ENCODE measurements around the gene MYL12A. TPM values are rescaled to one million over a fixed set of nuclear protein-coding genes. Genes with fewer than 3 reads are reported as not detected.

Gene MYL12A
- total and polyA plus RNA-seq, 7 donors, result 165 to 1,173 (median 208) TPM

- no peaks in the 10 kb centered on the region for H3K4me1 ChIP-seq
- no peak overlapping the region for H3K4me3 ChIP-seq
- no peak for TF ChIP-seq POLR2A (IDR thresholded peaks at IDR 0.05)
- no peak for TF ChIP-seq CTCF (IDR thresholded peaks at IDR 0.05)
- no peak for TF ChIP-seq POLR2AphosphoS5 (IDR thresholded peaks at IDR 0.05)
- no peak for TF ChIP-seq EP300 (IDR thresholded peaks at IDR 0.05)
- H3K36me3 ChIP-seq, result peaks cover 0 to 47% (median 15%) of the 10 kb centered on the region in 4 donors
- 20 to 41% methylated on average over 14 of the region's 14 CpGs for WGBS, 2 donors
- no peak overlapping the region for H3K27ac ChIP-seq
- no peaks in the 10 kb centered on the region for H3K9me3 ChIP-seq
- intact Hi-C loops (cut with DNase I), result loop anchor here (2.0 kb wide), 1 partner anchor 175 kb away; no protein-coding TSS in a partner anchor
- H3K27me3 ChIP-seq, result no peaks in the 10 kb centered on the region
- no peak for DNase-seq
These were observed 31.9 kb downstream of the MYL12A start for GRCh38 chr18:3279201-3280185.

GRCh38 chr18:3281456-3282400, 34.1 kb downstream of the MYL12A start:
- Histone ChIP-seq H3K27ac (peak overlapping the region in 3 of 4 donors; percentile 24 to 36 (median 34)), H3K9me3 (no peaks in the 10 kb centered on the region), H3K4me3 (no peak overlapping the region), H3K4me1 (no peaks in the 10 kb centered on the region), H3K27me3 (no peaks in the 10 kb centered on the region), H3K36me3 (peaks cover 0 to 25% (median 10%) of the 10 kb centered on the region in 4 donors)
- TF ChIP-seq POLR2AphosphoS5 (IDR thresholded peaks at IDR 0.05) (peak in 3 of 4 donors; percentile 10 to 46 (median 30)), POLR2A (IDR thresholded peaks at IDR 0.05) (no peak), CTCF (IDR thresholded peaks at IDR 0.05) (peak; percentile 42 to 61 (median 53)), EP300 (IDR thresholded peaks at IDR 0.05) (no peak)
- 44 to 54% methylated on average over 2 of the region's 2 CpGs for WGBS, 2 donors
- no peak for DNase-seq
- intact Hi-C loops (cut with DNase I), result loop anchor here (1.0 to 2.0 kb wide), 3 partner anchors 173 to 385 kb away; no protein-coding TSS in a partner anchor

GRCh38 chr18:3283253-3283863, 35.8 kb downstream of the MYL12A start:
- Histone ChIP-seq H3K4me3 (no peak overlapping the region), H3K27me3 (no peaks in the 10 kb centered on the region), H3K27ac (peak overlapping the region; percentile 4 to 37 (median 26)), H3K4me1 (no peaks in the 10 kb centered on the region), H3K36me3 (peaks cover 0 to 8% (median 0%) of the 10 kb centered on the region in 4 donors), H3K9me3 (no peaks in the 10 kb centered on the region)
- TF ChIP-seq POLR2A (IDR thresholded peaks at IDR 0.05), result no peak
- no peak for TF ChIP-seq EP300 (IDR thresholded peaks at IDR 0.05)
- TF ChIP-seq POLR2AphosphoS5 (IDR thresholded peaks at IDR 0.05), result no peak
- no peak for TF ChIP-seq CTCF (IDR thresholded peaks at IDR 0.05)
- no peak for DNase-seq
- WGBS, 2 donors, result 56 to 82% methylated on average over 10 of the region's 10 CpGs
- intact Hi-C loops (cut with DNase I), result loop anchor here (2.0 kb wide), 1 partner anchor 311 kb away; no protein-coding TSS in a partner anchor

GRCh38 chr18:3283908-3284307, 36.3 kb downstream of the MYL12A start:
- peak overlapping the region in 3 of 4 donors; percentile 4 to 37 (median 13) for H3K27ac ChIP-seq

More at GRCh38 chr18:3283908-3284307, 36.3 kb downstream of the MYL12A start:
- TF ChIP-seq CTCF (IDR thresholded peaks at IDR 0.05), result no peak
- no peak for TF ChIP-seq POLR2A (IDR thresholded peaks at IDR 0.05)
- no peak for TF ChIP-seq POLR2AphosphoS5 (IDR thresholded peaks at IDR 0.05)
- no peak for TF ChIP-seq EP300 (IDR thresholded peaks at IDR 0.05)
- no peaks in the 10 kb centered on the region for H3K9me3 ChIP-seq
- WGBS, 2 donors, result 41 to 74% methylated on average over 7 of the region's 7 CpGs
- intact Hi-C loops (cut with DNase I), result loop anchor here (2.0 kb wide), 1 partner anchor 311 kb away; no protein-coding TSS in a partner anchor
- no peaks in the 10 kb centered on the region for H3K4me1 ChIP-seq
- no peaks in the 10 kb centered on the region for H3K27me3 ChIP-seq
- H3K36me3 ChIP-seq, result peaks cover 0 to 3% (median 0%) of the 10 kb centered on the region in 4 donors
- H3K4me3 ChIP-seq, result no peak overlapping the region
- no peak for DNase-seq
